ENCODE results near the gene LMO1.

LMO1 gene

GRCh38 chr11:8183111-8183510, 80.6 kb downstream of the LMO1 start:
- TF ChIP-seq, protein P1, sequence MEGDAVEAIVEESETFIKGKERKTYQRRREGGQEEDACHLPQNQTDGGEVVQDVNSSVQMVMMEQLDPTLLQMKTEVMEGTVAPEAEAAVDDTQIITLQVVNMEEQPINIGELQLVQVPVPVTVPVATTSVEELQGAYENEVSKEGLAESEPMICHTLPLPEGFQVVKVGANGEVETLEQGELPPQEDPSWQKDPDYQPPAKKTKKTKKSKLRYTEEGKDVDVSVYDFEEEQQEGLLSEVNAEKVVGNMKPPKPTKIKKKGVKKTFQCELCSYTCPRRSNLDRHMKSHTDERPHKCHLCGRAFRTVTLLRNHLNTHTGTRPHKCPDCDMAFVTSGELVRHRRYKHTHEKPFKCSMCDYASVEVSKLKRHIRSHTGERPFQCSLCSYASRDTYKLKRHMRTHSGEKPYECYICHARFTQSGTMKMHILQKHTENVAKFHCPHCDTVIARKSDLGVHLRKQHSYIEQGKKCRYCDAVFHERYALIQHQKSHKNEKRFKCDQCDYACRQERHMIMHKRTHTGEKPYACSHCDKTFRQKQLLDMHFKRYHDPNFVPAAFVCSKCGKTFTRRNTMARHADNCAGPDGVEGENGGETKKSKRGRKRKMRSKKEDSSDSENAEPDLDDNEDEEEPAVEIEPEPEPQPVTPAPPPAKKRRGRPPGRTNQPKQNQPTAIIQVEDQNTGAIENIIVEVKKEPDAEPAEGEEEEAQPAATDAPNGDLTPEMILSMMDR (IDR thresholded peaks at IDR 0.05; ENCODE audit: low read depth, low read length, missing control alignments) = no peak
- no peak overlapping the region for H3K4me3 ChIP-seq (ENCODE audit: low read depth, low read length)
- in situ Hi-C loops (cut with HindIII; ENCODE audit: low sequenced_read_pairs) = no loop called here
- DNase-seq (ENCODE audit: low read depth) = no peak

DNA sequence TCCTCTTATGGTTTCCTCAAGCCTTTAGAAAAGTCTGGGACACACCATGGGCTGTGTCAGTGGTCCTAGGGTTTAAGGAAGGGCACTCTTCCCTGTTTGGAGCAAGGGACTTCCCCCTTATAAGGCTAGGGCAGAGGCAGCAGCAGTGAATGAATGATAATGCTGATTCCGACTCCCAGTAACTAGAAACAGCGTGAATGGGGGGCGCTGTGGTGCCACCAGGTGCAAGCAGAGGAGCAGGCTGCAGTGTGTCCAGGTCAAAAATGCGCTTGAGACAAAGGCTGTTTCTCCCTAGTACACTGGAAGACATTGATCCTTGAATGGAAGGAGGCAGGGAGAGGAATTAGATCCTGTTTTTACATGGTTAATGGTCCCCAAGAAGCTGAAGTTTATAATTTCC, 83.2 kb downstream of the LMO1 start:
- no peak for DNase-seq (ENCODE audit: low read depth)
- in situ Hi-C loops (cut with HindIII; ENCODE audit: low sequenced_read_pairs) = no loop called here
- H3K4me3 ChIP-seq (ENCODE audit: low read depth, low read length) = no peak overlapping the region
- TF ChIP-seq, protein P1 (IDR thresholded peaks at IDR 0.05; ENCODE audit: low read depth, low read length, missing control alignments) = no peak

GRCh38 chr11:8178297-8178696, 85.4 kb downstream of the LMO1 start:
- TF ChIP-seq, protein P1 (IDR thresholded peaks at IDR 0.05; ENCODE audit: low read depth, low read length, missing control alignments) = no peak
- no peak for DNase-seq (ENCODE audit: low read depth)
- in situ Hi-C loops (cut with HindIII; ENCODE audit: low sequenced_read_pairs) = no loop called here
- no peak overlapping the region for H3K4me3 ChIP-seq (ENCODE audit: low read depth, low read length)

GRCh38 chr11:8177136-8177535, 86.5 kb downstream of the LMO1 start:
- TF ChIP-seq, protein P1 (IDR thresholded peaks at IDR 0.05; ENCODE audit: low read depth, low read length, missing control alignments) = no peak
- H3K4me3 ChIP-seq (ENCODE audit: low read depth, low read length) = no peak overlapping the region
- DNase-seq (ENCODE audit: low read depth) = no peak
- in situ Hi-C loops (cut with HindIII; ENCODE audit: low sequenced_read_pairs) = no loop called here
